GM23248 (cell line): ENCODE measurements around the gene RBMY1J. TPM values are rescaled to one million over a fixed set of nuclear protein-coding genes. Genes with fewer than 3 reads are reported as not detected.

Experiments
- polyA plus RNA-seq: library from polyadenylated mRNA; unstranded; fragments of >200 nt; fragmentation: Nextera tagmentation; extraction: Ambion mirVana; gene quantifications from 2 replicates; pipeline ENCODE4 v1.2.1, GENCODE V29; 2016
- total RNA-seq: library from RNA; depleted of rRNA; stranded (reverse); fragments of >200 nt; shearing (Covaris generic); gene quantifications from 2 replicates; pipeline ENCODE4 v1.2.3, GENCODE V29; 2014; rRNA removed

RBMY1J gene
- total and polyA plus RNA-seq, 2 experiments from 2014 or later: not detected

Other genes starting within 250 kb of the RBMY1J start
- not detected in 2 replicates for gene RBMY1F, start 220.5 kb upstream of the RBMY1J start, total RNA-seq
- gene RBMY1F, start 220.5 kb upstream of the RBMY1J start, polyA plus RNA-seq: not detected in 2 replicates